Stomach smooth muscle (tissue), 2 donors: Measurements from ENCODE around the gene DLG2.
"Not testable (repeated sequence)": the region's sequence is repeated elsewhere in the genome, so short reads cannot be mapped to it uniquely, and the experiment has no call there.

Source experiments
- H3K27ac ChIP-seq: one replicate; pipeline ENCODE4 v1.7.0; 2013; ENCODE audit warnings: mild to moderate bottlenecking, low read length, inconsistent platforms
- H3K27me3 ChIP-seq, 2 donors: one replicate each; pipeline ENCODE4 v1.7.0; 2013; ENCODE audit warnings: low read length in 2 of 2; ENCODE audit not compliant: insufficient read depth in 2 of 2, control insufficient read depth in 1 of 2
- H3K36me3 ChIP-seq, 2 donors: one replicate each; pipeline ENCODE4 v1.7.0; 2013; ENCODE audit warnings: low read length in 2 of 2; ENCODE audit not compliant: control insufficient read depth in 2 of 2, insufficient read depth in 2 of 2
- H3K4me1 ChIP-seq: one replicate; pipeline ENCODE4 v1.7.0; 2013; ENCODE audit warnings: low read length; ENCODE audit not compliant: control insufficient read depth, insufficient read depth
- H3K4me3 ChIP-seq, 2 donors: one replicate each; pipeline ENCODE4 v1.7.0; 2013; ENCODE audit warnings: low read length in 2 of 2
- H3K9ac ChIP-seq, 2 donors: one replicate each; pipeline ENCODE4 v1.7.0; 2013; ENCODE audit warnings: low read length in 2 of 2, mild to moderate bottlenecking in 1 of 2
- H3K9me3 ChIP-seq, 2 donors: one replicate each; pipeline ENCODE4 v1.7.0; 2013; ENCODE audit warnings: low read length in 2 of 2; ENCODE audit not compliant: control insufficient read depth in 2 of 2
- donor health status: healthy.
- donor health status: Pancreatic carcinoma.

The DLG2 gene

GRCh38 chr11:85118151-85118550, 509.0 kb downstream of the DLG2 start:
- Histone ChIP-seq H3K4me1 (no peaks in the 10 kb centered on the region), H3K36me3 (no peaks in the 10 kb centered on the region), H3K27ac (no peak overlapping the region), H3K9ac (no peak overlapping the region), H3K27me3 (no peaks in the 10 kb centered on the region), H3K9me3 (no peaks in the 10 kb centered on the region), H3K4me3 (no peak overlapping the region)

GRCh38 chr11:85115798-85116197, 511.3 kb downstream of the DLG2 start:
- H3K9ac ChIP-seq = no peak overlapping the region
- no peaks in the 10 kb centered on the region for H3K4me1 ChIP-seq
- H3K27me3 ChIP-seq = no peaks in the 10 kb centered on the region
- no peak overlapping the region for H3K27ac ChIP-seq
- no peaks in the 10 kb centered on the region for H3K36me3 ChIP-seq
- H3K9me3 ChIP-seq = no peaks in the 10 kb centered on the region
- H3K4me3 ChIP-seq = no peak overlapping the region

- Histone ChIP-seq H3K4me1 (no peaks in the 10 kb centered on the region), H3K27ac (no peak overlapping the region), H3K9me3 (no peaks in the 10 kb centered on the region), H3K4me3 (no peak overlapping the region), H3K9ac (no peak overlapping the region), H3K27me3 (no peaks in the 10 kb centered on the region), H3K36me3 (no peaks in the 10 kb centered on the region)
Measured at GRCh38 chr11:85114786-85115185, 512.4 kb downstream of the DLG2 start.

- H3K9ac ChIP-seq, H3K27ac ChIP-seq, H3K9me3 ChIP-seq, H3K27me3 ChIP-seq, H3K4me3 ChIP-seq, H3K4me1 ChIP-seq, H3K36me3 ChIP-seq: not testable (repeated sequence)
Measured at GRCh38 chr11:85110246-85110645, 516.9 kb downstream of the DLG2 start.

- Histone ChIP-seq H3K36me3 (no peaks in the 10 kb centered on the region), H3K4me3 (no peak overlapping the region), H3K27ac (no peak overlapping the region), H3K9ac (no peak overlapping the region), H3K4me1 (no peaks in the 10 kb centered on the region), H3K27me3 (no peaks in the 10 kb centered on the region), H3K9me3 (no peaks in the 10 kb centered on the region)
Measured at GRCh38 chr11:85109141-85109540, 518.0 kb downstream of the DLG2 start.

- Histone ChIP-seq H3K27ac (no peak overlapping the region), H3K9ac (no peak overlapping the region), H3K9me3 (no peaks in the 10 kb centered on the region), H3K36me3 (no peaks in the 10 kb centered on the region), H3K4me1 (no peaks in the 10 kb centered on the region), H3K4me3 (no peak overlapping the region), H3K27me3 (no peaks in the 10 kb centered on the region)
Measured at GRCh38 chr11:85105868-85106267, 521.3 kb downstream of the DLG2 start.

GRCh38 chr11:85099522-85099921, 527.6 kb downstream of the DLG2 start:
- H3K9me3 ChIP-seq = no peaks in the 10 kb centered on the region
- H3K27ac ChIP-seq = no peak overlapping the region
- H3K27me3 ChIP-seq = no peaks in the 10 kb centered on the region
- no peaks in the 10 kb centered on the region for H3K36me3 ChIP-seq
- no peak overlapping the region for H3K9ac ChIP-seq
- H3K4me1 ChIP-seq = no peaks in the 10 kb centered on the region
- H3K4me3 ChIP-seq = no peak overlapping the region

- Histone ChIP-seq H3K36me3 (no peaks in the 10 kb centered on the region), H3K27me3 (no peaks in the 10 kb centered on the region), H3K27ac (no peak overlapping the region), H3K4me1 (no peaks in the 10 kb centered on the region), H3K4me3 (no peak overlapping the region), H3K9me3 (no peaks in the 10 kb centered on the region), H3K9ac (no peak overlapping the region)
Measured at GRCh38 chr11:85098996-85099395, 528.1 kb downstream of the DLG2 start.

GRCh38 chr11:85096939-85097338, 530.2 kb downstream of the DLG2 start:
- H3K4me1 ChIP-seq = no peaks in the 10 kb centered on the region
- no peaks in the 10 kb centered on the region for H3K36me3 ChIP-seq
- H3K4me3 ChIP-seq = no peak overlapping the region
- H3K27me3 ChIP-seq = no peaks in the 10 kb centered on the region
- no peak overlapping the region for H3K9ac ChIP-seq
- no peak overlapping the region for H3K27ac ChIP-seq
- H3K9me3 ChIP-seq = no peaks in the 10 kb centered on the region

GRCh38 chr11:85095239-85095638, 531.9 kb downstream of the DLG2 start:
- no peaks in the 10 kb centered on the region for H3K4me1 ChIP-seq
- H3K27ac ChIP-seq = no peak overlapping the region
- H3K27me3 ChIP-seq = no peaks in the 10 kb centered on the region
- H3K4me3 ChIP-seq = no peak overlapping the region
- no peaks in the 10 kb centered on the region for H3K9me3 ChIP-seq
- no peaks in the 10 kb centered on the region for H3K36me3 ChIP-seq
- no peak overlapping the region for H3K9ac ChIP-seq

GRCh38 chr11:85094795-85095194, 532.3 kb downstream of the DLG2 start:
- Histone ChIP-seq H3K27me3 (no peaks in the 10 kb centered on the region), H3K27ac (no peak overlapping the region), H3K4me3 (no peak overlapping the region), H3K9ac (no peak overlapping the region), H3K36me3 (no peaks in the 10 kb centered on the region), H3K4me1 (no peaks in the 10 kb centered on the region), H3K9me3 (no peaks in the 10 kb centered on the region)

GRCh38 chr11:85089654-85090053, 537.5 kb downstream of the DLG2 start:
- H3K9me3 ChIP-seq = no peaks in the 10 kb centered on the region
- H3K27ac ChIP-seq = no peak overlapping the region
- H3K4me1 ChIP-seq = no peaks in the 10 kb centered on the region
- no peaks in the 10 kb centered on the region for H3K36me3 ChIP-seq
- no peak overlapping the region for H3K4me3 ChIP-seq
- H3K27me3 ChIP-seq = no peaks in the 10 kb centered on the region
- no peak overlapping the region for H3K9ac ChIP-seq
